Endodermal cell (in vitro differentiated cells): ENCODE results near the gene PLXNC1. TPM values are rescaled to one million over a fixed set of nuclear protein-coding genes. Genes with fewer than 3 reads are reported as not detected.

ENCODE experiments used
- DNase-seq: peaks from one replicate; pipeline ENCODE4 v3.0.0-alpha.2; 2017
- H3K27ac ChIP-seq: 2 replicates; pipeline ENCODE4 v1.5.1; 2013; ENCODE audit warnings: mild to moderate bottlenecking, low read depth, low read length, moderate library complexity
- H3K27me3 ChIP-seq: 2 replicates; pipeline ENCODE4 v1.6.1; 2013; ENCODE audit warnings: mild to moderate bottlenecking, low read length, moderate library complexity; ENCODE audit not compliant: insufficient read depth, control insufficient read depth, poor library complexity, severe bottlenecking
- H3K36me3 ChIP-seq: 2 replicates; pipeline ENCODE4 v1.7.0; 2013; ENCODE audit warnings: mild to moderate bottlenecking, low read length, moderate library complexity; ENCODE audit not compliant: control insufficient read depth, insufficient read depth
- H3K4me1 ChIP-seq: one replicate; pipeline ENCODE4 v1.7.0; 2013; ENCODE audit warnings: low read length; ENCODE audit not compliant: control insufficient read depth, insufficient read depth
- H3K4me3 ChIP-seq: 2 replicates; pipeline ENCODE4 v1.5.1; 2013; ENCODE audit warnings: mild to moderate bottlenecking, low read length, moderate library complexity
- H3K9ac ChIP-seq: 2 replicates; pipeline ENCODE4 v1.6.1; 2013; ENCODE audit warnings: mild to moderate bottlenecking, low read length, moderate library complexity; ENCODE audit not compliant: poor library complexity, severe bottlenecking; ENCODE audit errors: extremely low read depth
- H3K9me3 ChIP-seq: 2 replicates; pipeline ENCODE4 v1.6.1; 2013; ENCODE audit warnings: mild to moderate bottlenecking, low read length, moderate library complexity; ENCODE audit not compliant: control insufficient read depth
- H3K27ac Mint-ChIP-seq: 2 replicates; pipeline ENCODE4 v1.8.0; 2020; ENCODE audit warnings: mixed read lengths
- H3K27me3 Mint-ChIP-seq: 2 replicates; pipeline ENCODE4 v1.8.0; 2021; ENCODE audit warnings: mild to moderate bottlenecking, mixed read lengths; ENCODE audit not compliant: insufficient read depth
- H3K36me3 Mint-ChIP-seq: 2 replicates; pipeline ENCODE4 v1.8.0; 2020; ENCODE audit warnings: low read depth, mixed read lengths
- H3K4me1 Mint-ChIP-seq: 2 replicates; pipeline ENCODE4 v1.8.0; 2020; ENCODE audit warnings: mixed read lengths
- H3K4me3 Mint-ChIP-seq: 2 replicates; pipeline ENCODE4 v1.8.0; 2020; ENCODE audit warnings: mild to moderate bottlenecking, moderate library complexity, mixed read lengths
- H3K9me3 Mint-ChIP-seq: 2 replicates; pipeline ENCODE4 v1.8.0; 2020; ENCODE audit warnings: mild to moderate bottlenecking, mixed read lengths
- CTCF ChIP-seq: fragments of 200-600 bp; sonication (generic); conservative IDR thresholded peaks from 2 replicates; pipeline ENCODE4 v1.5.0; 2021; ENCODE audit warnings: antibody characterized with exemption, mild to moderate bottlenecking
- WGBS, 2 experiments: methylation state at CpG; one replicate each; pipeline versions ENCODE4 v1.1.5 to v1.1.7; 2013; ENCODE audit warnings: missing lambda C conversion rate in 2 of 2, mixed read lengths in 1 of 2; ENCODE audit not compliant: insufficient coverage in 1 of 2, insufficient read length in 1 of 2; 5-methylcytosine and 5-hydroxymethylcytosine counted together
- total RNA-seq, 2 donors: library from RNA; stranded (reverse); fragmentation: NEBNext Ultra II Directional in 1 of 2; extraction: Animal tissue kit (Norgen Biotek cat#: 25700) in 1 of 2; gene quantifications; 2 replicates in 1 of 2; 3 replicates in 1 of 2; pipeline ENCODE4 v1.2.1, GENCODE V29; 2021

The PLXNC1 gene
- total RNA-seq, 2 donors from 2014 or later = 1.6 to 1.9 TPM

- Histone ChIP-seq H3K4me3 (no peak overlapping the region), H3K9ac (no peak overlapping the region), H3K4me1 (no peaks in the 10 kb centered on the region), H3K27ac (no peak overlapping the region), H3K36me3 (no peaks in the 10 kb centered on the region), H3K9me3 (no peaks in the 10 kb centered on the region), H3K27me3 (no peaks in the 10 kb centered on the region)
- no peak overlapping the region for H3K4me3 Mint-ChIP-seq
- DNase-seq = peak; percentile 26
- H3K9me3 Mint-ChIP-seq = no peaks in the 10 kb centered on the region
- no peak overlapping the region for H3K27ac Mint-ChIP-seq
- no peak for TF ChIP-seq CTCF
- peaks cover 43% of the 10 kb centered on the region for H3K4me1 Mint-ChIP-seq
- 93 to 100% methylated on average over 2 to 6 of the region's 7 CpGs for WGBS, 2 experiments
- H3K36me3 Mint-ChIP-seq = no peaks in the 10 kb centered on the region
- H3K27me3 Mint-ChIP-seq = peaks cover 9% of the 10 kb centered on the region
Observed at GRCh38 chr12:94265539-94265938, 117.2 kb downstream of the PLXNC1 start.

- no peak for TF ChIP-seq CTCF
- Mint-ChIP-seq H3K27me3 (peaks cover 9% of the 10 kb centered on the region), H3K36me3 (no peaks in the 10 kb centered on the region), H3K4me1 (peaks cover 37% of the 10 kb centered on the region), H3K4me3 (no peak overlapping the region), H3K27ac (no peak overlapping the region), H3K9me3 (no peaks in the 10 kb centered on the region)
- no peaks in the 10 kb centered on the region for H3K36me3 ChIP-seq
- H3K9ac ChIP-seq = no peak overlapping the region
- H3K27ac ChIP-seq = no peak overlapping the region
- DNase-seq = peak; percentile 49
- H3K4me1 ChIP-seq = no peaks in the 10 kb centered on the region
- 93 to 94% methylated on average over 11 to 14 of the region's 14 CpGs for WGBS, 2 experiments
- H3K9me3 ChIP-seq = no peaks in the 10 kb centered on the region
- H3K27me3 ChIP-seq = no peaks in the 10 kb centered on the region
- no peak overlapping the region for H3K4me3 ChIP-seq
Observed at GRCh38 chr12:94265966-94266745, 117.8 kb downstream of the PLXNC1 start.

- no peak for DNase-seq
- no peak overlapping the region for H3K4me3 Mint-ChIP-seq
- 88 to 94% methylated on average over 11 of the region's 11 CpGs for WGBS, 2 experiments
Observed at GRCh38 chr12:94266796-94267536, 118.6 kb downstream of the PLXNC1 start.

More at GRCh38 chr12:94266796-94267536, 118.6 kb downstream of the PLXNC1 start:
- H3K4me1 Mint-ChIP-seq = peaks cover 30% of the 10 kb centered on the region
- Histone ChIP-seq H3K9me3 (no peaks in the 10 kb centered on the region), H3K9ac (no peak overlapping the region), H3K27me3 (no peaks in the 10 kb centered on the region), H3K4me3 (no peak overlapping the region), H3K4me1 (no peaks in the 10 kb centered on the region), H3K36me3 (no peaks in the 10 kb centered on the region), H3K27ac (no peak overlapping the region)
- no peaks in the 10 kb centered on the region for H3K9me3 Mint-ChIP-seq
- H3K36me3 Mint-ChIP-seq = no peaks in the 10 kb centered on the region
- H3K27ac Mint-ChIP-seq = no peak overlapping the region
- no peak for TF ChIP-seq CTCF
- H3K27me3 Mint-ChIP-seq = peaks cover 9% of the 10 kb centered on the region
